ENCODE results near the gene FCHO1.

FCHO1 gene

GRCh38 chr19:17812099-17812498 is 60.8 kb downstream of the FCHO1 start:
- no peak for TF ChIP-seq CTCF (IDR thresholded peaks at IDR 0.05; ENCODE audit: low read depth, low read length)
- no peak overlapping the region for H3K4me3 ChIP-seq (ENCODE audit: low read depth, low read length)
- H3K36me3 ChIP-seq = no peaks in the 10 kb centered on the region
- no peaks in the 10 kb centered on the region for H3K27me3 ChIP-seq (ENCODE audit: insufficient read depth, low read depth, severe bottlenecking)
- H3K27ac ChIP-seq = no peak overlapping the region
- H3K9me3 ChIP-seq (ENCODE audit: severe bottlenecking) = no peaks in the 10 kb centered on the region
- no peak for DNase-seq

- no peaks in the 10 kb centered on the region for H3K9me3 ChIP-seq (ENCODE audit: severe bottlenecking)
- H3K27me3 ChIP-seq (ENCODE audit: insufficient read depth, low read depth, severe bottlenecking) = no peaks in the 10 kb centered on the region
- H3K36me3 ChIP-seq = no peaks in the 10 kb centered on the region
- no peak for DNase-seq
- no peak for TF ChIP-seq CTCF (IDR thresholded peaks at IDR 0.05; ENCODE audit: low read depth, low read length)
- H3K27ac ChIP-seq = no peak overlapping the region
- H3K4me3 ChIP-seq (ENCODE audit: low read depth, low read length) = no peak overlapping the region
Observed at GRCh38 chr19:17817668-17818363, 66.5 kb downstream of the FCHO1 start.

DNA sequence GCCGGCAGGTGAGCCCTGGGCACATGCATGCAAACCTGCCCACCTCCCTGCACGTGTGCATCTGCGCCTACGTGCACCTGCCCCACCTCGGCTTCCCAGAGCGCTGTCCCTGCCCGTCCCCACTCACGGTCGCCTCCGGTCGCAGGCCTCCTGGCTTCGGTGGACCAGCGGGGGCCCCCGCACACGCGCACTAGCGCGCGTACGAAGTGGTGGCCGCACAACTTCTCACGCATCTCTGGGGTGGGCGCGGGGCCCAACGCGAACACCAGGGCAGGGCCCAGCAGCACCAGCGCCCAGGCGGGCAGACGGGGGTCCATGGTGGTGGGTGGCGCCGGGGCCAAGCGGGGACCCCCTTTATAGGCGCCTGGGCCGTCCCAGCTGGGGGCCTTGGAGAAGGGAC is 69.9 kb downstream of the FCHO1 start, which contains the start of gene INSL3:
TSS of gene INSL3 (minus strand) at position 330 of the 400 bp plus-strand sequence. CDS start at position 317, 13 bp downstream.
- TF ChIP-seq CTCF (IDR thresholded peaks at IDR 0.05; ENCODE audit: low read depth, low read length) = no peak
- no peak within 1 kb of the TSS for H3K4me3 ChIP-seq (ENCODE audit: low read depth, low read length)
- no peaks in the 10 kb centered on the region for H3K9me3 ChIP-seq (ENCODE audit: severe bottlenecking)
- no peak for DNase-seq
- no peak within 1 kb of the TSS for H3K27ac ChIP-seq
- H3K36me3 ChIP-seq = no peaks in the 10 kb centered on the region
- no peaks in the 10 kb centered on the region for H3K27me3 ChIP-seq (ENCODE audit: insufficient read depth, low read depth, severe bottlenecking)

- DNase-seq = peak; percentile 45
- no peak overlapping the region for H3K4me3 ChIP-seq (ENCODE audit: low read depth, low read length)
- H3K27me3 ChIP-seq (ENCODE audit: insufficient read depth, low read depth, severe bottlenecking) = no peaks in the 10 kb centered on the region
- no peaks in the 10 kb centered on the region for H3K9me3 ChIP-seq (ENCODE audit: severe bottlenecking)
- no peak for TF ChIP-seq CTCF (IDR thresholded peaks at IDR 0.05; ENCODE audit: low read depth, low read length)
- H3K27ac ChIP-seq = peak overlapping the region; percentile 64
- no peaks in the 10 kb centered on the region for H3K36me3 ChIP-seq
Observed at GRCh38 chr19:17824339-17824738, 73.1 kb downstream of the FCHO1 start.

DNA sequence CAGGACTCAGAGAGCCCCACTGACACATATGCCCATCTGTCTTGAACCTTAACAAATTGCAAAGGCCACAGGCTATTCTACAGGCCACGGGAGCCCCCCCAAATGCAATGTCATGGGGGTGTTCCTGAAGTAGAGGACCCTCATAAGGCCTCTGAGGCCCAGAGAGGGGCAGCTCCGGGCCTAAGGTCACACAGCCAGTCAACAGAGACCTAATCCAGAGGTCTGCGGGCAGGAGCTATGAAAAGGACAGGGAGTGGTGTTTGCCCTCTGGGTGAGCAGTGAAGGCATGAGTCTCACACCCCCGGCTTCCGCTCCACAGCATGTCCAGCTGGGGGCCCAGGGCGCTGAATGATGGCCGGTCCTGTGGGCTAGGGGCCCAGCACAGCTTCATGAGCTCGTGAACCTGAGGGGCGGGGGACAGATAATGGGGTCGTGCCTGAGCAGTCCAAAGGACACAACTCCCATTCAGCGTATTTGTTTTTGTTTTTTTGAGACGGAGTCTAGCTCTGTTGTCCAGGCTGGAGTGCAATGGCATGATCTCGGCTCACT is 75.3 kb downstream of the FCHO1 start:
- DNase-seq = no peak
- H3K27me3 ChIP-seq (ENCODE audit: insufficient read depth, low read depth, severe bottlenecking) = no peaks in the 10 kb centered on the region

More for the DNA sequence above, 75.3 kb downstream of the FCHO1 start:
- no peak overlapping the region for H3K4me3 ChIP-seq (ENCODE audit: low read depth, low read length)
- H3K9me3 ChIP-seq (ENCODE audit: severe bottlenecking) = no peaks in the 10 kb centered on the region
- TF ChIP-seq CTCF (IDR thresholded peaks at IDR 0.05; ENCODE audit: low read depth, low read length) = no peak
- H3K27ac ChIP-seq = no peak overlapping the region
- no peaks in the 10 kb centered on the region for H3K36me3 ChIP-seq

Measured in WERI-Rb-1 (cell line).